ENCODE results near the gene TKTL1.

DNA sequence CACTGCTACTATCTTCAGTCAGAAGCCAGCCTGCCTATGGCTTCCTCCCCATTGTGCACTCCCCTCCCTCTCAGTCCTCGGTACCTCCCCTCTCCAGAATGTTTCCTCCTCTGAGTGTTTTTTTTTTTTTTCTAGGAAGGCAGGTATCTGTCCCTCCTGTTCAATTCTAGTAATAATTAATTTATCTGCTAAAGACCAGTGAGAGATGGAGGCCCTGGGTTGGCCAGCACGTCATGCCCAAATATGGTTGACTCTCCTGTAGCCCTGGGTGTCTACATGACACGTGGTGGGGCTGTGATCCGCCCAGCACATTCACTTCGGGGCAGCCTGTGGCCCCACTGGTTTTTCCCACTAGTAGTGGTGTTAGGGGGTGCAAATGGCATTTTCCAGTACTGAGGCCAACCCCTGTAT lies 77.0 kb downstream of the TKTL1 start:
- TF ChIP-seq, protein P1, sequence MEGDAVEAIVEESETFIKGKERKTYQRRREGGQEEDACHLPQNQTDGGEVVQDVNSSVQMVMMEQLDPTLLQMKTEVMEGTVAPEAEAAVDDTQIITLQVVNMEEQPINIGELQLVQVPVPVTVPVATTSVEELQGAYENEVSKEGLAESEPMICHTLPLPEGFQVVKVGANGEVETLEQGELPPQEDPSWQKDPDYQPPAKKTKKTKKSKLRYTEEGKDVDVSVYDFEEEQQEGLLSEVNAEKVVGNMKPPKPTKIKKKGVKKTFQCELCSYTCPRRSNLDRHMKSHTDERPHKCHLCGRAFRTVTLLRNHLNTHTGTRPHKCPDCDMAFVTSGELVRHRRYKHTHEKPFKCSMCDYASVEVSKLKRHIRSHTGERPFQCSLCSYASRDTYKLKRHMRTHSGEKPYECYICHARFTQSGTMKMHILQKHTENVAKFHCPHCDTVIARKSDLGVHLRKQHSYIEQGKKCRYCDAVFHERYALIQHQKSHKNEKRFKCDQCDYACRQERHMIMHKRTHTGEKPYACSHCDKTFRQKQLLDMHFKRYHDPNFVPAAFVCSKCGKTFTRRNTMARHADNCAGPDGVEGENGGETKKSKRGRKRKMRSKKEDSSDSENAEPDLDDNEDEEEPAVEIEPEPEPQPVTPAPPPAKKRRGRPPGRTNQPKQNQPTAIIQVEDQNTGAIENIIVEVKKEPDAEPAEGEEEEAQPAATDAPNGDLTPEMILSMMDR (IDR thresholded peaks at IDR 0.05; ENCODE audit: poor library complexity) = no peak
- no peak for TF ChIP-seq EZH2 (IDR thresholded peaks at IDR 0.05; ENCODE audit: borderline replicate concordance)
